ENCODE results near the gene SLC41A3.

Gene SLC41A3

GRCh38 chr3:126104028-126104635, 20.2 kb upstream of the SLC41A3 start:
- no peak for DNase-seq (ENCODE audit: low spot score)
- ChIA-PET CTCF (interaction anchor here (0.6 to 1.2 kb wide), 2 partner anchors 95 to 534 kb away, joined by 3 to 5 read pairs; no protein-coding TSS in a partner anchor), POLR2A (ENCODE audit: low non-redundant PET) (no interaction called here)
- H3K27ac ChIP-seq, result no peak overlapping the region
- no peak for TF ChIP-seq CTCF (conservative IDR thresholded peaks at IDR 0.05; ENCODE audit: low read depth)

DNA sequence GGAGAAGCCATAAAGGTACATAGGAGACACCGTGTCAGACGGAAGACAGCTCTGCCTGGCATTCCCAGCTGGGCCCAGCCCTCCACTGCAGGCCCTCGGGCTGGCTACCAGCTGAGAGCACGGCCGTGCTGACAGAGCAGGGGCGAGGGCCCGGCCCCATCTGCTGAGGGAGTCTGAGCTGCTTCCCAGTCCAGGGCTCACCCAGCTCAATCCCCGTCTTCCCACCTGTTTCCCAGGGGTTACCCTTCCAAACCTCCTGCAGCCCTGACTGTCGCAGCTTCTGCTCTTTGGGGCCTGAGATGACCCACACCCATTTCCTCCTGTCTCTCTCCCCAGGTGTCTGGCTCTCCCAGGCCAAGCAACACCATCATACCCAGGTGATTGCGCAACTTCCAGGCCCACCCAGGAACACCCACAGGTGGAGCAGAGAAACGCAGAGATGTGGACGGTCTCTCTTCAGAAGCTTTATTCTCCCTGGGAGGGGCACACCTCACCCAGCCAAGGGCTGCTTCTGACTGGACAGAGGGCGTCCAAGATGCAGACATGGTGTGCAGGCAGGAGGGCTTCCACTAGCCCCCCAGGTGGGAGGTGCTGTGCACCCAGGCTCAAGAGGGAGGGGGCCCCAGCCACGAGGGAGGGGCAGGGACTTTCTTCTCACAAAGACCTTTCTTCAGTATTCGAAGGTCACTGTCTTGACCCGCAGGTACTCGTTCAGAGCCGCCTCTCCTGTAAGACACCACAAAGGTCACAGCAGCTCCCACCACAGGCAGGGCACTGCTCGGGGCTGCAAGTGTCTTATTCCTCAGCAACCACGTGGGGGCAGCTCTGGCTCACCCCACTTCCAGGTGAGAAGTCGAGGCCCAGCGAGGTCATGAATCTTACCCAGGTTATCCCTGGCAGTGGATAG, 19.4 kb upstream of the SLC41A3 start:
- CTCF ChIA-PET, result interaction anchor here (0.6 to 1.2 kb wide), 3 partner anchors 95 to 1465 kb away, joined by 3 to 5 read pairs (median 3); no protein-coding TSS in a partner anchor
- no peak for DNase-seq (ENCODE audit: low spot score)
- POLR2A ChIA-PET (ENCODE audit: low non-redundant PET), result no interaction called here
- H3K27ac ChIP-seq, result no peak overlapping the region
- TF ChIP-seq CTCF (conservative IDR thresholded peaks at IDR 0.05; ENCODE audit: low read depth), result no peak

DNA sequence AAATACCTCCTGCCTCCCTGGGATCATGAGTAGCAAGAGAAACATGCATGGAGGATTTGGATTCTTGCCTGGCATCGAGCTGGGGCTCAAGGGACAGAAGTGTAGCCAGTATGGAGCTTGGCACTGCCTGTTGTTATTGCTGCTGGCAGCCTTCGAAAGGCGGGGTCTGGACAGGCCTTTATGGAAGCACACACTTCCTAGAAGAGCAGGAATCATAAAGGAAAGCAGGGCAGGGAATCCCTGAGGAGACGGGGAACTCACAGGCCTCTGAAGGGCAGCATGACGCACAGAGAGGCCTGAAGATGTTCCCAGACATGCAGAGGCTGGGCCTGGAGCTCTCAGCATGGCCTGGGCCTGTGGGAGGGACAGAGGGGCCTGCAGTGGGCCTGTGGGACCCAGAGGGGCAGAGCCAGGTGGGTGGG, 18.6 kb upstream of the SLC41A3 start:
- DNase-seq (ENCODE audit: low spot score), result no peak
- ChIA-PET CTCF (interaction anchor here (0.5 to 1.0 kb wide), 5 partner anchors 10 to 1466 kb away, joined by 3 to 5 read pairs (median 3); no protein-coding TSS in a partner anchor), POLR2A (ENCODE audit: low non-redundant PET) (no interaction called here)
- TF ChIP-seq CTCF (conservative IDR thresholded peaks at IDR 0.05; ENCODE audit: low read depth), result no peak
- H3K27ac ChIP-seq, result no peak overlapping the region

GRCh38 chr3:126102011-126102410, 18.1 kb upstream of the SLC41A3 start:
- H3K27ac ChIP-seq, result no peak overlapping the region
- ChIA-PET POLR2A (ENCODE audit: low non-redundant PET) (no interaction called here), CTCF (interaction anchor here (0.5 to 1.0 kb wide), 3 partner anchors 10 to 98 kb away, joined by 3 to 4 read pairs (median 3); no protein-coding TSS in a partner anchor)
- no peak for DNase-seq (ENCODE audit: low spot score)
- no peak for TF ChIP-seq CTCF (conservative IDR thresholded peaks at IDR 0.05; ENCODE audit: low read depth)

GRCh38 chr3:126101521-126101982, 17.6 kb upstream of the SLC41A3 start:
- H3K27ac ChIP-seq, result no peak overlapping the region
- no peak for DNase-seq (ENCODE audit: low spot score)
- no peak for TF ChIP-seq CTCF (conservative IDR thresholded peaks at IDR 0.05; ENCODE audit: low read depth)
- ChIA-PET CTCF (interaction anchor here (0.9 kb wide), 1 partner anchor 11 kb away, joined by 4 read pairs; no protein-coding TSS in a partner anchor), POLR2A (ENCODE audit: low non-redundant PET) (no interaction called here)

- no peak for DNase-seq (ENCODE audit: low spot score)
- ChIA-PET CTCF (no interaction called here), POLR2A (ENCODE audit: low non-redundant PET) (no interaction called here)
- no peak overlapping the region for H3K27ac ChIP-seq
- TF ChIP-seq CTCF (conservative IDR thresholded peaks at IDR 0.05; ENCODE audit: low read depth), result no peak
These were observed 16.8 kb upstream of the SLC41A3 start for GRCh38 chr3:126100634-126101301.
